ENCODE measurements around the gene ALOX12B.

ALOX12B gene

GRCh38 chr17:8055851-8056231 is 31.7 kb downstream of the ALOX12B start:
- peaks cover 55% of the 10 kb centered on the region for H3K27me3 Mint-ChIP-seq (ENCODE audit: low read depth)
- H3K36me3 Mint-ChIP-seq (ENCODE audit: low read depth) = no peaks in the 10 kb centered on the region
- H3K9me3 Mint-ChIP-seq = no peaks in the 10 kb centered on the region
- TF ChIP-seq, protein P1, sequence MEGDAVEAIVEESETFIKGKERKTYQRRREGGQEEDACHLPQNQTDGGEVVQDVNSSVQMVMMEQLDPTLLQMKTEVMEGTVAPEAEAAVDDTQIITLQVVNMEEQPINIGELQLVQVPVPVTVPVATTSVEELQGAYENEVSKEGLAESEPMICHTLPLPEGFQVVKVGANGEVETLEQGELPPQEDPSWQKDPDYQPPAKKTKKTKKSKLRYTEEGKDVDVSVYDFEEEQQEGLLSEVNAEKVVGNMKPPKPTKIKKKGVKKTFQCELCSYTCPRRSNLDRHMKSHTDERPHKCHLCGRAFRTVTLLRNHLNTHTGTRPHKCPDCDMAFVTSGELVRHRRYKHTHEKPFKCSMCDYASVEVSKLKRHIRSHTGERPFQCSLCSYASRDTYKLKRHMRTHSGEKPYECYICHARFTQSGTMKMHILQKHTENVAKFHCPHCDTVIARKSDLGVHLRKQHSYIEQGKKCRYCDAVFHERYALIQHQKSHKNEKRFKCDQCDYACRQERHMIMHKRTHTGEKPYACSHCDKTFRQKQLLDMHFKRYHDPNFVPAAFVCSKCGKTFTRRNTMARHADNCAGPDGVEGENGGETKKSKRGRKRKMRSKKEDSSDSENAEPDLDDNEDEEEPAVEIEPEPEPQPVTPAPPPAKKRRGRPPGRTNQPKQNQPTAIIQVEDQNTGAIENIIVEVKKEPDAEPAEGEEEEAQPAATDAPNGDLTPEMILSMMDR (IDR thresholded peaks at IDR 0.05; ENCODE audit: unreplicated experiment in 3 of 3) = no peak
- H3K4me3 Mint-ChIP-seq = no peak overlapping the region
- H3K4me1 Mint-ChIP-seq = no peaks in the 10 kb centered on the region
- H3K27ac Mint-ChIP-seq = no peak overlapping the region

DNA sequence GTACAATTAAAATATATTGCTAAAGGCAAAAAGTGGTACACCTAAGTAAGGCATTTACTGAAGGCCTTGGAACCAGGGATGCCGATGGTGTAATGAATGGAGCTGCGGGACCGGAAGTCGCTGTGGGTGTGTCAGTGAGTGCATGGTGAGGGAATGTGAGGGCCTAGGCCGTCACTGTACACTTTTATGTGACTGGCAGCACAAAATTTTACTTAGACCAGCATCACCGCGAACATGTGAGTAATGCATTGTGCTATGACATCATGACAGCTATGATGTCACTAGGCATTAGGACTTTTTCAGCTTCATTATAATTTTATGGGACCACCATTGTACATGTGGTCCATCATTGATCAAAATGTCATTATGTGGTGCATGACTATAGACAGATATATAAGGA is 33.9 kb downstream of the ALOX12B start:
- H3K4me3 Mint-ChIP-seq = no peak overlapping the region
- TF ChIP-seq, protein P1 (IDR thresholded peaks at IDR 0.05; ENCODE audit: unreplicated experiment in 3 of 3) = no peak
- no peak overlapping the region for H3K27ac Mint-ChIP-seq
- H3K27me3 Mint-ChIP-seq (ENCODE audit: low read depth) = peaks cover 35% of the 10 kb centered on the region
- no peaks in the 10 kb centered on the region for H3K9me3 Mint-ChIP-seq
- no peaks in the 10 kb centered on the region for H3K36me3 Mint-ChIP-seq (ENCODE audit: low read depth)
- no peaks in the 10 kb centered on the region for H3K4me1 Mint-ChIP-seq

GRCh38 chr17:8052256-8053252 is 35.0 kb downstream of the ALOX12B start:
- Mint-ChIP-seq H3K9me3 (no peaks in the 10 kb centered on the region), H3K36me3 (ENCODE audit: low read depth) (no peaks in the 10 kb centered on the region), H3K27ac (no peak overlapping the region), H3K27me3 (ENCODE audit: low read depth) (peaks cover 24% of the 10 kb centered on the region), H3K4me1 (no peaks in the 10 kb centered on the region), H3K4me3 (no peak overlapping the region)
- TF ChIP-seq, protein P1 (IDR thresholded peaks at IDR 0.05; ENCODE audit: unreplicated experiment in 3 of 3) = no peak

- no peaks in the 10 kb centered on the region for H3K4me1 Mint-ChIP-seq
- H3K27ac Mint-ChIP-seq = no peak overlapping the region
- no peaks in the 10 kb centered on the region for H3K9me3 Mint-ChIP-seq
- H3K4me3 Mint-ChIP-seq = no peak overlapping the region
- TF ChIP-seq, protein P1 (IDR thresholded peaks at IDR 0.05; ENCODE audit: unreplicated experiment in 3 of 3) = no peak
- H3K27me3 Mint-ChIP-seq (ENCODE audit: low read depth) = peaks cover 23% of the 10 kb centered on the region
- H3K36me3 Mint-ChIP-seq (ENCODE audit: low read depth) = no peaks in the 10 kb centered on the region
Measured at GRCh38 chr17:8051831-8052230, 35.7 kb downstream of the ALOX12B start.

- peaks cover 22% of the 10 kb centered on the region for H3K27me3 Mint-ChIP-seq (ENCODE audit: low read depth)
- H3K4me3 Mint-ChIP-seq = no peak overlapping the region
- no peaks in the 10 kb centered on the region for H3K36me3 Mint-ChIP-seq (ENCODE audit: low read depth)
- H3K27ac Mint-ChIP-seq = no peak overlapping the region
- TF ChIP-seq, protein P1 (IDR thresholded peaks at IDR 0.05; ENCODE audit: unreplicated experiment in 3 of 3) = no peak
- H3K4me1 Mint-ChIP-seq = no peaks in the 10 kb centered on the region
- no peaks in the 10 kb centered on the region for H3K9me3 Mint-ChIP-seq
Measured at GRCh38 chr17:8048736-8049135, 38.8 kb downstream of the ALOX12B start.

DNA sequence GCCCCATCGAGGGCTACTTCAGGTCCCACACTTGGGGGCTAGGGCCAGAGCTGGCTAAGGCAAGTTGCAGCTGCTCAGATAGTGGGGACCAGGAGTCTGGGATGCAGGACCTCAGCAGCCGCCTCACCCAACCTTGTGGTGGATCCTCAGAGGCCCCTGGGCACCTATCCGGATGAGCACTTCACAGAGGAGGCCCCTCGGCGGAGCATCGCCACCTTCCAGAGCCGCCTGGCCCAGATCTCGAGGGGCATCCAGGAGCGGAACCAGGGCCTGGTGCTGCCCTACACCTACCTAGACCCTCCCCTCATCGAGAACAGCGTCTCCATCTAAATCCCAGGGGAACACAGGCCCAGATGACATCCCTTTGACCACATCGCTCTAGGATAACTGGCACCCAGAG is 39.3 kb downstream of the ALOX12B start:
- no peak overlapping the region for H3K4me3 Mint-ChIP-seq
- no peak overlapping the region for H3K27ac Mint-ChIP-seq
- H3K36me3 Mint-ChIP-seq (ENCODE audit: low read depth) = no peaks in the 10 kb centered on the region
- no peaks in the 10 kb centered on the region for H3K4me1 Mint-ChIP-seq
- TF ChIP-seq, protein P1 (IDR thresholded peaks at IDR 0.05; ENCODE audit: unreplicated experiment in 3 of 3) = no peak
- H3K9me3 Mint-ChIP-seq = no peaks in the 10 kb centered on the region
- H3K27me3 Mint-ChIP-seq (ENCODE audit: low read depth) = peaks cover 22% of the 10 kb centered on the region

Data from nephron (organoid).